GM19328 (cell line): ENCODE measurements around the gene ZNHIT3.
"Not testable (repeated sequence)": the region's sequence is repeated elsewhere in the genome, so short reads cannot be mapped to it uniquely, and the experiment has no call there.

Source experiments
- ATAC-seq: cut with Tn5 transposase; IDR thresholded peaks from one replicate; pipeline ENCODE4 v1.9.1; 2021; ENCODE audit warnings: mild to moderate bottlenecking, moderate library complexity; ENCODE audit not compliant: unreplicated experiment

Gene ZNHIT3

GRCh38 chr17:36482611-36483504, 3.6 kb upstream of the ZNHIT3 start:
- ATAC-seq, result no peak

GRCh38 chr17:36484021-36484420, 2.5 kb upstream of the ZNHIT3 start:
- not testable (repeated sequence) for ATAC-seq

GRCh38 chr17:36485027-36485426, 1.5 kb upstream of the ZNHIT3 start:
- no peak for ATAC-seq

GRCh38 chr17:36485805-36486203, 677 bp upstream of the ZNHIT3 start:
- no peak for ATAC-seq

GRCh38 chr17:36493956-36494355, 7.5 kb downstream of the ZNHIT3 start:
- ATAC-seq, result no peak

GRCh38 chr17:36494674-36495073, 8.2 kb downstream of the ZNHIT3 start:
- no peak for ATAC-seq

GRCh38 chr17:36495076-36495578, 8.6 kb downstream of the ZNHIT3 start:
- no peak for ATAC-seq

- no peak for ATAC-seq
Observed at GRCh38 chr17:36496018-36496789, 9.7 kb downstream of the ZNHIT3 start.

GRCh38 chr17:36498155-36498554, 11.7 kb downstream of the ZNHIT3 start:
- no peak for ATAC-seq

- ATAC-seq, result no peak
Observed at GRCh38 chr17:36498560-36499300, 12.2 kb downstream of the ZNHIT3 start.

- no peak for ATAC-seq
Observed at GRCh38 chr17:36500745-36501225, 14.3 kb downstream of the ZNHIT3 start.

GRCh38 chr17:36501351-36501750, 14.9 kb downstream of the ZNHIT3 start:
- no peak for ATAC-seq

GRCh38 chr17:36501963-36502362, 15.5 kb downstream of the ZNHIT3 start:
- no peak for ATAC-seq

GRCh38 chr17:36503456-36504155, 17.1 kb downstream of the ZNHIT3 start:
- ATAC-seq, result no peak

- no peak for ATAC-seq
Observed at GRCh38 chr17:36504156-36504545, 17.7 kb downstream of the ZNHIT3 start.

GRCh38 chr17:36505171-36505570, 18.7 kb downstream of the ZNHIT3 start:
- no peak for ATAC-seq

- no peak for ATAC-seq
Observed at GRCh38 chr17:36506249-36506826, 19.9 kb downstream of the ZNHIT3 start.

GRCh38 chr17:36506831-36507230, 20.4 kb downstream of the ZNHIT3 start:
- no peak for ATAC-seq

GRCh38 chr17:36507266-36507665, 20.8 kb downstream of the ZNHIT3 start:
- ATAC-seq, result no peak

- ATAC-seq, result not testable (repeated sequence)
Observed at GRCh38 chr17:36508439-36508838, 22.0 kb downstream of the ZNHIT3 start.
